Suprapubic skin (tissue), 4 donors: ENCODE results near the gene CHN1.

ENCODE experiments used
- CTCF ChIP-seq, 2 donors: fragments of 200-600 bp in 1 of 2; fragments of 450-650 bp in 1 of 2; sonication (generic) in 1 of 2; IDR thresholded peaks; one replicate each; pipeline ENCODE4 v1.5.1; 2016 to 2019; ENCODE audit warnings: antibody characterized with exemption in 2 of 2, mild to moderate bottlenecking in 1 of 2, moderate library complexity in 1 of 2
- EP300 ChIP-seq: sonication (generic); formaldehyde crosslinking; IDR thresholded peaks from one replicate; pipeline ENCODE4 v1.6.1; 2017; ENCODE audit warnings: antibody characterized with exemption
- POLR2AphosphoS5 ChIP-seq, 3 donors: sonication (generic); formaldehyde crosslinking; IDR thresholded peaks; one replicate each; pipeline ENCODE4 v1.6.1; 2017; ENCODE audit warnings: antibody characterized with exemption in 3 of 3

GRCh38 chr2:175030380-175031271 is 25.4 kb upstream of the CHN1 start:
- TF ChIP-seq CTCF (IDR thresholded peaks at IDR 0.05) (no peak), EP300 (no peak), POLR2AphosphoS5 (IDR thresholded peaks at IDR 0.05) (no peak)
